Sigmoid colon (tissue), 4 donors: ENCODE data around the gene GPR173.

Experiments used
- CTCF ChIP-seq, 4 experiments: fragments of 450-650 bp in 3 of 4; fragments of 200-600 bp in 1 of 4; IDR thresholded peaks; one replicate each; pipeline ENCODE4 v1.5.1; 2016 to 2019; ENCODE audit warnings: antibody characterized with exemption in 4 of 4, mild to moderate bottlenecking in 3 of 4, moderate library complexity in 2 of 4
- EP300 ChIP-seq, 4 donors: sonication (generic); formaldehyde crosslinking; IDR thresholded peaks; one replicate each; pipeline ENCODE4 v1.6.1; 2017; ENCODE audit warnings: antibody characterized with exemption in 4 of 4
- POLR2A ChIP-seq, 2 donors: fragments of 450-650 bp; IDR thresholded peaks; one replicate each; pipeline ENCODE4 v1.6.1; 2016; ENCODE audit warnings: antibody characterized with exemption in 2 of 2, mild to moderate bottlenecking in 2 of 2, moderate library complexity in 2 of 2
- POLR2AphosphoS5 ChIP-seq, 4 donors: sonication (generic); formaldehyde crosslinking; IDR thresholded peaks; one replicate each; pipeline ENCODE4 v1.6.1; 2017; ENCODE audit warnings: antibody characterized with exemption in 4 of 4

- no peak for TF ChIP-seq CTCF (IDR thresholded peaks at IDR 0.05)
- no peak for TF ChIP-seq POLR2A (IDR thresholded peaks at IDR 0.05)
- TF ChIP-seq EP300 (IDR thresholded peaks at IDR 0.05): no peak
- no peak for TF ChIP-seq POLR2AphosphoS5 (IDR thresholded peaks at IDR 0.05)
These were observed 46.6 kb upstream of the GPR173 start for GRCh38 chrX:53001958-53002357.
